ENCODE data around the gene TRAF1.
A peak's percentile ranks its signal among the peaks of the same experiment; 100 is the strongest.

TRAF1 gene

DNA sequence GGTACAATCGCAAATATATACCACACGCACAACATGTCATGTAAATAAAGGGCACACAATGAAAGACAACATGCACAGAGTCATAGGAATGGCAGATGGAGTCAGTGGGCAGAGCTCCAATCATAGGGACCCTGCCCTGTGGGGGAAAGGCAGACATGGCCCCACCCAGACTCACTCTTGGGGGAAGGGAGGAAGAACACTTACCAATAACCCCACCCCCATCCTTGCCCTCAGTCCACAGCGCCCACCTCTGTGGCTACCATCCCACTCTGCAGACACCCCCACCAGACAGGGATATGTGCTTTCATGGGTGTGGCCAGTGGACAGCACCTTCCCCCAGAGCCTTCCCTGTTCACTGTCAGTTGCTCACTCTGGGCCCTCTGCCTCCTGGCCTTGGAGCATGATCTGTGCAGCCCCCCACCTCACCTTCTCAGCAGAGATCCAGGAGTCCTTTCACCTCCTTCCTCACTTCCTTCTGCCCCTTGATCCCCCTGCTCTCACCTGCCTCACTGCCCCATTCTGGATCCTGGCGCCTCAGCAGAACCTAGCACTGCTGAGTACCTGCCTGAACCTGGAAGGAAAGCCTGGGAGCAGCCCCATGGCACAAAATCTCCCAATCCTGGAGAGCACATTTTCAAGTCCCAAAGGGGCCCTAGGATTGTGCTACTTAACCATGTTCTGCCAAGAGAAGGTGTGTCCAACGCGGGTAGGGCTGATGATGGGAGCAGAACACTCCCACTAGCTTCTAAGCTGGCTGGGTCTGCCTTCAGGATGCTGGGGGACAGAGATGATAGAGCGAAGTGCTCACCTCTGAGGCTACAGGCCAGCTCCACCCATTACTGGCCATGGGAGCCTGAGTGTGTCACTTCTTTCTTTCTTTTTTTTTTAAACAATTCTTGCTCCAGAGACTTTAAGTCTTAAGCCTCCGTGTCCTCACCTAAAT lies 48.1 kb downstream of the TRAF1 start:
- H3K9ac ChIP-seq (ENCODE audit: insufficient read length): no peak overlapping the region
- peaks cover 6% of the 10 kb centered on the region; the same call in 1 of the 2 replicates for H3K36me3 ChIP-seq (ENCODE audit: insufficient read depth, low read length)
- peak overlapping the region; percentile 77 for H3K4me3 ChIP-seq
- H3K27ac ChIP-seq: no peak overlapping the region
- no peak for TF ChIP-seq EZH2 (IDR thresholded peaks at IDR 0.05)
- H3K9me3 ChIP-seq (ENCODE audit: low read depth, low read length): no peaks in the 10 kb centered on the region
- DNase-seq (ENCODE audit: low read depth, low spot score): no peak

DNA sequence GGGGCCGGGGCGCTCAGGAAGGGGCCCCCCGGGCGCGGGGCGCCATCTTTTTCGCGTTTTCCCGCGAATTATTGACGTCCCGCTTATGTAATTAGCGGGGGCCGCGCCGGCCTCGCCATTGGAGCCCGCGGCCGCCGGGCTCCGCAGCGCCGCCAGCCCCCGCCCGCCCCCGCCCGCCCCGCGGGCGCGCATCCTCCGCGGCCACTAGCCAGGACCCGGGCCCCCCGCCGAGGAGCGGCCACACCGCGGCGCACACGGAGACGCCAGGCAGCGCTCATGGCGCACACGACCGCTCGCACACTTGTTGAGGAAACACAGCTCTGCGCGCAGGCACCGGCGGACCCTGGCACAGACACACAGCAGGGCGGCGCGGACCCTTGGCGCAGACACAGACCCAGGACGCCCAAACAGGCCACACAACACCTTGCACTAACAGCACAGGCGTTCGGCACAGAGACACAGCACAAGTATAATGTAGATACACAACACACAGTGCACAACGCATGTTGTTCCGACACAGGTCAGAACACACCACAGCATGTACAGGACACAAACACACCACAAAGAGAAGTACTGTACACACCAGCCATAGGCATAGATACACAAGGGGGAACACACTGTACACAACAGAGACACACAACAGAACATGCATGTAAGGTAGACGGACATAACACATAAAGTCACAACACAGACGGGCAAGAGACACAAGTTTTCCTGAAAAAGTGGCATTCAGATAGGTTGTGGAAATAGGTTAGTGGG lies 49.1 kb downstream of the TRAF1 start:
- Histone ChIP-seq H3K9me3 (ENCODE audit: low read depth, low read length) (no peaks in the 10 kb centered on the region), H3K4me3 (peak overlapping the region; percentile 77), H3K27ac (no peak overlapping the region), H3K9ac (ENCODE audit: insufficient read length) (peak overlapping the region; percentile 79), H3K36me3 (ENCODE audit: insufficient read depth, low read length) (peaks cover 9% of the 10 kb centered on the region; the same call in 1 of the 2 replicates)
- no peak for DNase-seq (ENCODE audit: low read depth, low spot score)
- TF ChIP-seq POLR2AphosphoS5 (IDR thresholded peaks at IDR 0.05; ENCODE audit: borderline replicate concordance, low read depth, low read length): no peak; the same call in 1 of the 2 replicates
- no peak for TF ChIP-seq EZH2 (IDR thresholded peaks at IDR 0.05)
- no peak for TF ChIP-seq FOXP2 (optimal IDR thresholded peaks at IDR 0.05; ENCODE audit: control extremely low read depth, extremely low read length, insufficient read depth)

DNA sequence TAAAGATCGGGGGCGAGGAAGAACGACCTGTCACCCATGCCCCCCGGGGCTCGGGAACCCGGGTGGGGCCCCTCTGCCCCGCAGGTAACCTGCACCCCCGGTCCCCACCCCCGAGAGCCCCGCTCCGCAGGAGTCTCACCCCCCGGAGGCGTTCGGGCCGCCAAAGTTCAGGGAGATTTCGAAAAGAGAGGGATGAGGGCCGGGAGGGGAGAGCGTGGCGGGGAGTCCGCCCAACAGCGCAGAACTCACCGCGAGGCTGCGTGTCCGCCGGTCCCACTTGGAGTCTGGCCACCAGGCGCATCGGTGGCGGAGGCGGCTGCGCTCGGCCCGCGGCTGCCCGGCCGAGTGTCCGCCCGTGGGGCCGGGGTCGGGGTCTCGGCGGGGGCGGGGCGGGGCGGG lies 49.8 kb downstream of the TRAF1 start, which contains the start of gene PHF19:
PHF19 (minus strand) TSS at position 347 of the 399 bp plus-strand sequence. CDS start 2,447 bp downstream, outside the sequence.
- no peak for DNase-seq (ENCODE audit: low read depth, low spot score)
- no peak for TF ChIP-seq FOXP2 (optimal IDR thresholded peaks at IDR 0.05; ENCODE audit: control extremely low read depth, extremely low read length, insufficient read depth)
- no peak for TF ChIP-seq EZH2 (IDR thresholded peaks at IDR 0.05)
- TF ChIP-seq POLR2AphosphoS5 (IDR thresholded peaks at IDR 0.05; ENCODE audit: borderline replicate concordance, low read depth, low read length): no peak
- peak within 1 kb of the TSS; percentile 44 for H3K27ac ChIP-seq
- peak within 1 kb of the TSS; percentile 89 for H3K4me3 ChIP-seq
- H3K9me3 ChIP-seq (ENCODE audit: low read depth, low read length): no peaks in the 10 kb centered on the region
- peaks cover 9% of the 10 kb centered on the region; the same call in 1 of the 2 replicates for H3K36me3 ChIP-seq (ENCODE audit: insufficient read depth, low read length)
- peak within 1 kb of the TSS; percentile 85 for H3K9ac ChIP-seq (ENCODE audit: insufficient read length)

- no peak for DNase-seq (ENCODE audit: low read depth, low spot score)
- Histone ChIP-seq H3K9ac (ENCODE audit: insufficient read length) (peak overlapping the region; percentile 85), H3K9me3 (ENCODE audit: low read depth, low read length) (no peaks in the 10 kb centered on the region), H3K4me3 (peak overlapping the region; percentile 89), H3K36me3 (ENCODE audit: insufficient read depth, low read length) (peaks cover 9% of the 10 kb centered on the region; the same call in 1 of the 2 replicates), H3K27ac (peak overlapping the region; percentile 44)
- no peak for TF ChIP-seq EZH2 (IDR thresholded peaks at IDR 0.05)
- peak; percentile 45; the same call in 1 of the 2 replicates for TF ChIP-seq POLR2AphosphoS5 (IDR thresholded peaks at IDR 0.05; ENCODE audit: borderline replicate concordance, low read depth, low read length)
Observed at GRCh38 chr9:120875954-120876841, 50.4 kb downstream of the TRAF1 start.

DNA sequence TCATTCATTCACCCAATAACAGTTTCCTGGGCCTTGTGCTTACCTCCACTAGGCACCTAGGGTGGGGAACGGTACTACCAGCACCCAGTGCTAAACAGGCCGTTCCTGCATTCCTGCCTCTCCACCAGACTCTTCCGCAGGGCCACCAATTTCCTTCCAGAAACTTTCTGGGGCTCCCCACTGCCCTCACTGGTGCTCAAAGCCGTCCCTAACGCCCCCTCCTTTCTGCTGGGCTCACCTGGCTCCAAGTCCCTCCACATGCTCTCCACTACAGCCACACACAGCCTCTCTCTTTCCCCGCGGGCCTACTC lies 51.0 kb downstream of the TRAF1 start:
- TF ChIP-seq FOXP2 (optimal IDR thresholded peaks at IDR 0.05; ENCODE audit: control extremely low read depth, extremely low read length, insufficient read depth) (no peak), EZH2 (IDR thresholded peaks at IDR 0.05) (no peak), POLR2AphosphoS5 (IDR thresholded peaks at IDR 0.05; ENCODE audit: borderline replicate concordance, low read depth, low read length) (no peak)
- Histone ChIP-seq H3K9ac (ENCODE audit: insufficient read length) (no peak overlapping the region), H3K4me3 (peak overlapping the region; percentile 89), H3K27ac (0 out of 2 replicates have a peak overlapping the region, but pooled peaks have one; percentile 44), H3K9me3 (ENCODE audit: low read depth, low read length) (no peaks in the 10 kb centered on the region), H3K36me3 (ENCODE audit: insufficient read depth, low read length) (peaks cover 9% of the 10 kb centered on the region; the same call in 1 of the 2 replicates)
- no peak for DNase-seq (ENCODE audit: low read depth, low spot score)

DNA sequence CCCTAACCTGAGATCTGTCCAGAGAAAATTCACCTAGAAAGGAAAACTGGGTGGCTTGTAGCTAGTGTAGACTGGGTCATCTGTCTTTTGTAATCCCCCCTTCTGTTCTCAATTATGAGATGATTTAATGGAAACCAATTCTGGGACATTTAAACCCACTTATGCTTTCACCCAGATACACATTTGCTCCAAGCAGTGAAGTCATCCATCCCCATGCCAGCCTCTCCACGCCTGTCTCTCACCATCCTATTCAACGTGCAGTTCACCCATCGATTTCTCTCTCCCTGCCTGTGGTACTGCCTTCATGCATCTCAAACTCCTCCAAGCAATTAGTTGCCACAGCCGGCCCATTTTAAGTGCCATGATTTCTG lies 51.4 kb downstream of the TRAF1 start:
- no peak overlapping the region for H3K9ac ChIP-seq (ENCODE audit: insufficient read length)
- peaks cover 9% of the 10 kb centered on the region; the same call in 1 of the 2 replicates for H3K36me3 ChIP-seq (ENCODE audit: insufficient read depth, low read length)
- no peak for TF ChIP-seq EZH2 (IDR thresholded peaks at IDR 0.05)
- TF ChIP-seq FOXP2 (optimal IDR thresholded peaks at IDR 0.05; ENCODE audit: control extremely low read depth, extremely low read length, insufficient read depth): no peak
- TF ChIP-seq POLR2AphosphoS5 (IDR thresholded peaks at IDR 0.05; ENCODE audit: borderline replicate concordance, low read depth, low read length): no peak
- H3K27ac ChIP-seq: peak overlapping the region; percentile 46
- no peak for DNase-seq (ENCODE audit: low read depth, low spot score)
- no peaks in the 10 kb centered on the region for H3K9me3 ChIP-seq (ENCODE audit: low read depth, low read length)
- H3K4me3 ChIP-seq: no peak overlapping the region

GRCh38 chr9:120874226-120875194 lies 52.1 kb downstream of the TRAF1 start:
- Histone ChIP-seq H3K36me3 (ENCODE audit: insufficient read depth, low read length) (peaks cover 9% of the 10 kb centered on the region; the same call in 1 of the 2 replicates), H3K27ac (peak overlapping the region; percentile 46), H3K9ac (ENCODE audit: insufficient read length) (no peak overlapping the region), H3K9me3 (ENCODE audit: low read depth, low read length) (no peaks in the 10 kb centered on the region), H3K4me3 (no peak overlapping the region)
- no peak for TF ChIP-seq EZH2 (IDR thresholded peaks at IDR 0.05)
- no peak for TF ChIP-seq POLR2AphosphoS5 (IDR thresholded peaks at IDR 0.05; ENCODE audit: borderline replicate concordance, low read depth, low read length)
- TF ChIP-seq FOXP2 (optimal IDR thresholded peaks at IDR 0.05; ENCODE audit: control extremely low read depth, extremely low read length, insufficient read depth): no peak
- DNase-seq (ENCODE audit: low read depth, low spot score): no peak
